Kidney epithelial cell (primary cell): Measurements from ENCODE around the gene DSG1. TPM values are rescaled to one million over a fixed set of nuclear protein-coding genes. Genes with fewer than 3 reads are reported as not detected.

ENCODE experiments used
- DNase-seq: peaks from one replicate; pipeline ENCODE4 v3.0.0-alpha.2; 2010; ENCODE audit warnings: low read depth
- H3K27me3 ChIP-seq: 2 replicates; pipeline ENCODE4 v1.6.0; 2011; ENCODE audit warnings: low read length; ENCODE audit not compliant: control insufficient read depth, insufficient read depth
- H3K36me3 ChIP-seq: 2 replicates; pipeline ENCODE4 v1.5.1; 2011; ENCODE audit warnings: low read length; ENCODE audit not compliant: control insufficient read depth, insufficient read depth
- H3K4me3 ChIP-seq: 2 replicates; pipeline ENCODE4 v1.5.1; 2011; ENCODE audit warnings: low read depth, mild to moderate bottlenecking, control low read depth, low read length
- total RNA-seq: library from RNA; depleted of rRNA; stranded (reverse); fragments of >200 nt; gene quantifications from 2 replicates; pipeline ENCODE4 v1.2.3, GENCODE V29; 2015
- TF ChIP-seq, protein P1 (sequence below): IDR thresholded peaks from 2 replicates; pipeline ENCODE4 v1.5.1; 2011; ENCODE audit warnings: mild to moderate bottlenecking, moderate library complexity, low read length, control low read depth, inconsistent platforms; ENCODE audit not compliant: insufficient read depth, poor library complexity, severe bottlenecking

DSG1 gene
- 0.17 TPM in 1 of 2 replicates, not detected in the other for total RNA-seq

DNA sequence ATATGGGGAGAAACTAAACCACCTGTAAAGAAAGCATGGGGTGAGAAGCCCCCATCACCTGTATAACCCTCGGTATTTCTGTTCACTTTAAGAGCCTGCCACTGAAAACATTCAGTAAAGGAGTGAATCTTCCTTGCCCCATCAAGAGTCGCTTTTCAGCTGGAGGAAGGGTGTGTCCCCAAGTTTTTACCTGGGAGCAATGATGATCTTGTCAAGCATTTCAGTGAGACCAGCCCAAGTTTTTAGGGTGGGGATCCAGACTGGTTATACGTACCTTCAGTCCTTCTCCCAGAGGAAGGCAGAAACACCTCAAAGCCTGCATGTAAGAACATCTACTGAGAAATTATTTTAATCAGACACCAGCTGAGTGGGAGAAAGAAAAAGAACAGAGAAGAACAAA, at the start of gene DSG1:
TSS of gene DSG1 (plus strand) at position 301 of the 400 bp plus-strand sequence. CDS start 141 bp downstream, outside the sequence.
- DNase-seq, result no peak
- Histone ChIP-seq H3K36me3 (no peaks in the 10 kb centered on the region), H3K4me3 (no peak within 1 kb of the TSS), H3K27me3 (no peaks in the 10 kb centered on the region)
- TF ChIP-seq, protein P1, sequence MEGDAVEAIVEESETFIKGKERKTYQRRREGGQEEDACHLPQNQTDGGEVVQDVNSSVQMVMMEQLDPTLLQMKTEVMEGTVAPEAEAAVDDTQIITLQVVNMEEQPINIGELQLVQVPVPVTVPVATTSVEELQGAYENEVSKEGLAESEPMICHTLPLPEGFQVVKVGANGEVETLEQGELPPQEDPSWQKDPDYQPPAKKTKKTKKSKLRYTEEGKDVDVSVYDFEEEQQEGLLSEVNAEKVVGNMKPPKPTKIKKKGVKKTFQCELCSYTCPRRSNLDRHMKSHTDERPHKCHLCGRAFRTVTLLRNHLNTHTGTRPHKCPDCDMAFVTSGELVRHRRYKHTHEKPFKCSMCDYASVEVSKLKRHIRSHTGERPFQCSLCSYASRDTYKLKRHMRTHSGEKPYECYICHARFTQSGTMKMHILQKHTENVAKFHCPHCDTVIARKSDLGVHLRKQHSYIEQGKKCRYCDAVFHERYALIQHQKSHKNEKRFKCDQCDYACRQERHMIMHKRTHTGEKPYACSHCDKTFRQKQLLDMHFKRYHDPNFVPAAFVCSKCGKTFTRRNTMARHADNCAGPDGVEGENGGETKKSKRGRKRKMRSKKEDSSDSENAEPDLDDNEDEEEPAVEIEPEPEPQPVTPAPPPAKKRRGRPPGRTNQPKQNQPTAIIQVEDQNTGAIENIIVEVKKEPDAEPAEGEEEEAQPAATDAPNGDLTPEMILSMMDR, result no peak

DNA sequence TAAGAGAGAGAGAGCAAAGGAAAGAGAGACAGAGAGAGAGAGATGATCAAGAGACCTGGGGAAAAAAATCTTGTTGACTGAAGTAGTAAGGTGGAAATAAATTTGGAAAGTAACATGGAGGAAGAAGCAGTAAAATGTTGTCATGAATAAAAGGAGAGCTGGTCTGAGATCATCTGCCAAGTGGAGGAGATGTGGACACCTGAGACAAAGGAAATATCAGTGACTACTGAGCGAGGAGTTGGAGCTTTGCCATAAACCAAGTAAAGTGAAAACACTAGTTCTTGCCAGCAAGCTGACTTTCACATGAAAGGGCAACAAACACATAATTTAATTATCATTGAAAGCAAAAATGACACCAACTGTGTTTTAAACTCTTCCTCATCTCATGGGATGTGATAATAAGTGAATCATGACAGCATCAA, 49.0 kb upstream of the DSG1 start:
- no peak overlapping the region for H3K4me3 ChIP-seq
- H3K27me3 ChIP-seq, result no peaks in the 10 kb centered on the region
- TF ChIP-seq, protein P1, result no peak
- no peaks in the 10 kb centered on the region for H3K36me3 ChIP-seq
- no peak for DNase-seq

DNA sequence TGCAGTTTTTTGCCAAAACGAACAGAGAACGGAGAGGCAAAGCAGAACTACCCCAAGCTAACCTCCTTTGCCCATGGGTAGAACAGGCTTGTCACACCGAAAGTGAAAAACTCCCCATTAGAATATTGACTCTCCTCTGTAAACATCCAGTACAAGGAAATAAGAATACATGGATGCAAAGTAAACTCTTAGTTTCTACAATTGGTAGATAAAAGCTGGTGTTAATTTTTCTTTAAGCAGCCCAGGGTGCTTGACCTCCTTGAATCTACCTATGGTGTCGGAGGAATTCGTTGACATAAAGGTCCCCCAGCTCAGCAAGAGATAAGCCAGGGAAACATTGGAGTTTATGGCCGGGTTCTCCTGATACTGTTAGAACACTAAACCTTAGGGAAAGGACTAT, 48.4 kb upstream of the DSG1 start:
- no peak for DNase-seq
- H3K36me3 ChIP-seq, result no peaks in the 10 kb centered on the region
- H3K4me3 ChIP-seq, result no peak overlapping the region
- TF ChIP-seq, protein P1, result no peak
- no peaks in the 10 kb centered on the region for H3K27me3 ChIP-seq

DNA sequence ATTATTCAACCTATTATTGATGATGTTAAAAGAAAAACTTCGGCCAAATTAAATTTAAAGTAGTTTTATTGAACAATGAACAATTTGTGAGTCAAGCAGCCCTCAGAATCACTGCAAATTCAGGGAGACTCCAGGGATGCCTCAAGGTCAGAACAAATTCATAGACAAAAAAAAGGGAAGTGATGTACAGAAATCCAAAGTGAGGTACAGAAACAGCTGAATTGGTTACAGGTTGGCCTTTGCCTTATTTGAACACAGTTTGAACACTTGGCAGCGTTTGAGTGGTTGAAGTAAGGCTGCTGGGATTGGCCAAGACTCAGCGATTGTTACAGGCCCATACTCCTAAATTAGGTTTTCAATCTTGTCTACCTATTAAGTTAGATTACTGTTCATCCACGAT, 47.4 kb upstream of the DSG1 start:
- Histone ChIP-seq H3K4me3 (no peak overlapping the region), H3K36me3 (no peaks in the 10 kb centered on the region), H3K27me3 (no peaks in the 10 kb centered on the region)
- TF ChIP-seq, protein P1, result no peak
- DNase-seq, result no peak

DNA sequence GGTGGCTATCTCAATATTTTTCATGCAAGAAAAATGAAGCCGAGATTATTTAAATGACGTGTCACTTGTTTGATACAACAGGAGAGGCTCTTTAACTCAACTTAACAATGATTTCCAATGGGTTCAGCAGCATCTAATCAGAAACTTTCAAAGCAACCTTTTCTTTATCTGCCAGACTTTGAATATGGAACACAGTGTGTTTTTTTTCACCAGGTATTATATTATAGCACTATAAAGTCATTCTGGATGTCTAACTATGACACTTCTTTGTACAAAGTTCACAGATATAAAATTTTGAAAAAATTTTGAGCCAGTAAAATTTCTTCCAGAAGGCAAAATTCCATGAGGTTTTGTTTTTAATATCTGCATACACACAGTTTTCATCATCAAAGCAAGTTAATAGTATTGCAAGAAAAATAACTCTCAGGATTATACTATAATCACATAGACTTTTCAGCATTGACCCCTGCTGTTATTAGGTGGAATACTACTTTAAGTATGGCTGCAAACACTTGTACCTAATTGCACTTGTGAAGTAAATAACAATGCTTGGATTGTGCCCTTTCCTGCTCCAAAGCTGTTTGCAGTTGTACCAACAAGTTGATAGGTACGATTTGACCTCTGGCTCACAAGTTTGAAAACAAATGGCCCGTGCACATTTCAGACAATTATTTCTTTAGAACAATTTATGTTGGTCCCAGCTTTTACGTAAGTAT, 44.0 kb upstream of the DSG1 start:
- Histone ChIP-seq H3K27me3 (no peaks in the 10 kb centered on the region), H3K36me3 (no peaks in the 10 kb centered on the region), H3K4me3 (no peak overlapping the region)
- DNase-seq, result no peak
- TF ChIP-seq, protein P1, result no peak

DNA sequence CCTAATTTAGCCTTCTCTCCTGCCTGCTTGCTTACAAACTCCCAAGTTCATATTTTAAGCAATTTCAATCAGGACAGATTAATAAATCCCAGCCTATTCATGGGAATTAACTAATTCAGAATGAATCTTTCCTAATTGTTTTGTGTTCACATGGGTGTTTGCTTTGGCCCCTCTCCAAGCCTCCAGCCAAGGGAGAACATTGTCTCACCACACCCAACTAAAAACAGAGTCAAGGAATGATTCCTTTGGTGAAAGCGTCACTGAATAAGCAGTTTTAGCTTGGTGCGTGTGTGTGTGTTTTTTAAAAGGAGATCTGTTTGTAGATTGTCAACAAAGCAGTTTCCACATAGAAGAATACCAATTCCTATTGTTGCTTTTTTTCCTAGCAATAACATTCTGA, 43.0 kb upstream of the DSG1 start:
- TF ChIP-seq, protein P1, result no peak
- no peak overlapping the region for H3K4me3 ChIP-seq
- no peak for DNase-seq

More for the DNA sequence above, 43.0 kb upstream of the DSG1 start:
- Histone ChIP-seq H3K27me3 (no peaks in the 10 kb centered on the region), H3K36me3 (no peaks in the 10 kb centered on the region)
